BLaER1 (cell line): ENCODE measurements around the gene SLC37A4.
"Not testable (repeated sequence)": the region's sequence is repeated elsewhere in the genome, so short reads cannot be mapped to it uniquely, and the experiment has no call there.

Experiments
- H3K27ac ChIP-seq: shearing (Covaris generic); formaldehyde crosslinking; 2 replicates; pipeline ENCODE4 v1.8.1; 2022
- H3K27me3 ChIP-seq: shearing (Covaris generic); formaldehyde crosslinking; 2 replicates; pipeline ENCODE4 v1.8.1; 2022
- H3K36me3 ChIP-seq: shearing (Covaris generic); formaldehyde crosslinking; 2 replicates; pipeline ENCODE4 v1.8.1; 2022
- H3K4me1 ChIP-seq: shearing (Covaris generic); formaldehyde crosslinking; 2 replicates; pipeline ENCODE4 v1.8.1; 2022
- H3K4me2 ChIP-seq: shearing (Covaris generic); formaldehyde crosslinking; 2 replicates; pipeline ENCODE4 v1.8.1; 2022
- H3K4me3 ChIP-seq: shearing (Covaris generic); formaldehyde crosslinking; 2 replicates; pipeline ENCODE4 v1.8.1; 2022
- H3K9ac ChIP-seq: shearing (Covaris generic); formaldehyde crosslinking; 2 replicates; pipeline ENCODE4 v1.8.1; 2022
- H3K9me3 ChIP-seq: shearing (Covaris generic); formaldehyde crosslinking; 2 replicates; pipeline ENCODE4 v1.8.1; 2022
- H4K20me1 ChIP-seq: shearing (Covaris generic); formaldehyde crosslinking; 2 replicates; pipeline ENCODE4 v1.8.1; 2022
- Cebpa-rat ChIP-seq: shearing (Covaris generic); IDR thresholded peaks from 2 replicates; pipeline ENCODE4 v1.8.1; 2022

Gene SLC37A4

DNA sequence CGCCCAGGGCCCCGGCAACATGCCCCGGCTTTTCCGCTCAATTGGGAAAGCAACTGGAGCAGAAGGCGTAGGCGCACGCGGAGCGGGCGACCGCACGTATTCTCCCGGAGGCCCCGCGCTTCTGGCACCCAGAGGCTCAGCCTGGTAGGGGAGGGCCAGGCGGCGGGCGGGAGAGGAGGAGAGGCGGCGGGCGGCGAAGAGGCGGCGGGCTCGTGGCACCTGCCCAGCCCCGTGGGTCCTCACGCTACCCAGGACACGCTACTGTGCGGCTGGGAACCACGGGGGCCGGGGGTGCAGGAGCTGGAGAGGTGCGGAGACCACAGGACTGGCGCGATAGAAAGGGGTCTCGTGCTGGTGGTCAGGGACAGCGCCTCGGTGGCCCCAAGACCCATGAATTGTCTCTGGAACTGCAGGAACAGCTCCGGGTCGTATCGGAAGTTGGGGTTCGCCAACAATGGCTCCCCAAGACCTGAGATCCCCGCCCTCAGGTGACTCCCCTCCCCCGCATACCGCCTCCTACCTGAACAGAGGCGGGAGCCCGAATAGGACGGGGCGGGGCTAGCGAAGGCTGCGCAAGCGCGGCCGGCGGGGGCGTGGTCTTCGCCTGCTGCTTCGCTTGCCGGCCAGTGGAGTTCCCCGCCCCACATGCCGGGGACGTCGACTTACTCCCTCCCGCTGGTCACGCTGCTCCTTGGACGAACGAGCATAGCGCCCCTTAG lies at the start of gene SLC37A4:
Gene SLC37A4 (minus strand): TSS at position 549 of the 719 bp plus-strand sequence.
- H3K27ac ChIP-seq = peak within 1 kb of the TSS; percentile 72
- TF ChIP-seq Cebpa-rat = no peak
- H3K4me1 ChIP-seq = peaks cover 30% of the 10 kb centered on the region
- H3K9ac ChIP-seq = peak within 1 kb of the TSS; percentile 79
- no peaks in the 10 kb centered on the region for H3K27me3 ChIP-seq
- H3K4me3 ChIP-seq = peak within 1 kb of the TSS; percentile 85
- H4K20me1 ChIP-seq = no peaks in the 10 kb centered on the region
- peaks cover 35% of the 10 kb centered on the region for H3K36me3 ChIP-seq
- H3K9me3 ChIP-seq = no peaks in the 10 kb centered on the region
- peak within 1 kb of the TSS; percentile 98 for H3K4me2 ChIP-seq

DNA sequence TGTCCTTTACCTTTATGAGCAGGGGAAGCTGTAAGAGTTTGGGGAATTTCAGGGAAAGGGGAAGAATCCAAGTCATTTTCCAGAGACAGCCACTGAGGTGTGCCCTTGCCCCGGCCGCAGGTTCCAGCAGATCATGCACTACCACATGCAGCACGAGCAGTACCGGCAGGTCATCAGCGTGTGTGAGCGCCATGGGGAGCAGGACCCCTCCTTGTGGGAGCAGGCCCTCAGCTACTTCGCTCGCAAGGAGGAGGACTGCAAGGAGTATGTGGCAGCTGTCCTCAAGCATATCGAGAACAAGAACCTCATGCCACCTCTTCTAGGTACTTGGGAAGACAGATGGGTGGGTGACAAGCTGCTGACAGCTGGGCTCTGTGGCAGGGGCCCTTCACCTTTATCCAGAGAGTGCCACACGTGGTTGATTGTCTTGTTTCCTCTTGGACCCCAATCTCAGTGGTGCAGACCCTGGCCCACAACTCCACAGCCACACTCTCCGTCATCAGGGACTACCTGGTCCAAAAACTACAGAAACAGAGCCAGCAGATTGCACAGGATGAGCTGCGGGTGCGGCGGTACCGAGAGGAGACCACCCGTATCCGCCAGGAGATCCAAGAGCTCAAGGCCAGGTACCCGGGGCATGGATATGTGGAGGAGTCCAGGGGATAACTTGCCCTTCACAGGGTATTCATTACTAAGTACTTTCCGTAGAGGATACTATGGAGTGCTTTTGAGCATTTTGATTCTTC lies 48.2 kb upstream of the SLC37A4 start:
- H3K4me1 ChIP-seq = no peaks in the 10 kb centered on the region
- no peak for TF ChIP-seq Cebpa-rat
- no peaks in the 10 kb centered on the region for H4K20me1 ChIP-seq
- H3K4me2 ChIP-seq = no peak overlapping the region
- peaks cover 89% of the 10 kb centered on the region for H3K36me3 ChIP-seq
- no peak overlapping the region for H3K27ac ChIP-seq
- H3K9ac ChIP-seq = no peak overlapping the region
- no peak overlapping the region for H3K4me3 ChIP-seq
- H3K27me3 ChIP-seq = no peaks in the 10 kb centered on the region
- H3K9me3 ChIP-seq = no peaks in the 10 kb centered on the region

DNA sequence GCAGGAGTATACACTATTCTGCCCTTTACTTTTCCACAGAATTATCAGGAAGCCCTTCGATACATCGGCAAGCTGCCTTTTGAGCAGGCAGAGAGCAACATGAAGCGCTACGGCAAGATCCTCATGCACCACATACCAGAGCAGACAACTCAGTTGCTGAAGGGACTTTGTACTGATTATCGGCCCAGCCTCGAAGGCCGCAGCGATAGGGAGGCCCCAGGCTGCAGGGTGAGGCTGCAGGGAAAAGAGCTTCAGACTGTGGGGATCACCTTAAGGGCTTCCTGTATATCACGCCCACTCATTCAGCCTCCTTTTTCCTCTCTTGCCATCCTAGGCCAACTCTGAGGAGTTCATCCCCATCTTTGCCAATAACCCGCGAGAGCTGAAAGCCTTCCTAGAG lies 47.2 kb upstream of the SLC37A4 start:
- H3K27me3 ChIP-seq = no peaks in the 10 kb centered on the region
- peaks cover 99% of the 10 kb centered on the region for H3K36me3 ChIP-seq
- no peak overlapping the region for H3K4me2 ChIP-seq
- no peaks in the 10 kb centered on the region for H3K9me3 ChIP-seq
- no peaks in the 10 kb centered on the region for H3K4me1 ChIP-seq
- no peak overlapping the region for H3K4me3 ChIP-seq
- no peak for TF ChIP-seq Cebpa-rat
- no peak overlapping the region for H3K27ac ChIP-seq
- H3K9ac ChIP-seq = no peak overlapping the region
- H4K20me1 ChIP-seq = no peaks in the 10 kb centered on the region

DNA sequence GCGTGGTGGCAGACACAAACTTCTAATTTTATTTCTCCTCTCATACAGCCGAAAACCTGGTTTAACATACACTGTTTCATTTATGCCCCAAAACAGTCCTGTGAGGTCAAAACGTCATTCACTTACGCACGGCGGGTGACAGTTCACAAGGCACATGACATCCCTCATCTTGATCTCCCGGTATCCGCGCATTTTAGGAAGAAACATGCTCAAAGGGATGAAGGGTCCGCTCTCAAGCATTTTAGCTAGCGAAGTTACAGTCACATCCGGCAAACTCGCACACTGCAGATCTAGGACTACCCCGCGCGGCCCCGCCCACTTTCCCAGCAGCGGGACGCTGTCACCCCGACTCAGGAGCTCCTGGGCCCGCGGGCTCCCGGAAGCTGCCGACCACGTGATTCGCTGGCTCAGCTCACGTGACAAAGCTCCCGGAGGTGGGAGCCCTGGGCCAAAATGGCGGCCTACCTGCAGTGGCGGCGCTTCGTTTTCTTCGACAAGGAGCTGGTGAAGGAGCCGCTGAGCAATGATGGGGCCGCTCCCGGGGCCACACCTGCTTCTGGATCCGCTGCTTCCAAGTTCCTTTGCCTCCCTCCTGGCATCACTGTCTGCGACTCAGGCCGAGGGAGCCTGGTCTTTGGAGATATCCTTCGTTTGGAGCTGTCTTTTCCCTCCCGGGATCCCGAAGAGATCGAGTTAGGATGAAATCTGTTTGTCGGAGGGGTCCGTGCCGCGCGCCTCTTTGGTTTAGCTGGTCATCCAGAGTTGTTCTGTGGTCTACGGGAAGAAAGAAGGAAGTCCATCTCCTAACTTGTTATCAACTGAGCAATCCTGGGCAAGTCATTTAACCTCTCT lies 36.9 kb upstream of the SLC37A4 start, which contains the start of gene VPS11:
Gene VPS11 (plus strand): TSS at position 448 of the 852 bp plus-strand sequence. CDS start 6 bp downstream, at position 454.
- peak within 1 kb of the TSS; percentile 92 for H3K9ac ChIP-seq
- peak within 1 kb of the TSS; percentile 86 for H3K27ac ChIP-seq
- peak within 1 kb of the TSS; percentile 94 for H3K4me3 ChIP-seq
- peaks cover 33% of the 10 kb centered on the region for H3K36me3 ChIP-seq
- H4K20me1 ChIP-seq = no peaks in the 10 kb centered on the region
- H3K4me1 ChIP-seq = peaks cover 44% of the 10 kb centered on the region
- no peaks in the 10 kb centered on the region for H3K9me3 ChIP-seq
- peak within 1 kb of the TSS; percentile 96 for H3K4me2 ChIP-seq
- no peaks in the 10 kb centered on the region for H3K27me3 ChIP-seq
- no peak for TF ChIP-seq Cebpa-rat

DNA sequence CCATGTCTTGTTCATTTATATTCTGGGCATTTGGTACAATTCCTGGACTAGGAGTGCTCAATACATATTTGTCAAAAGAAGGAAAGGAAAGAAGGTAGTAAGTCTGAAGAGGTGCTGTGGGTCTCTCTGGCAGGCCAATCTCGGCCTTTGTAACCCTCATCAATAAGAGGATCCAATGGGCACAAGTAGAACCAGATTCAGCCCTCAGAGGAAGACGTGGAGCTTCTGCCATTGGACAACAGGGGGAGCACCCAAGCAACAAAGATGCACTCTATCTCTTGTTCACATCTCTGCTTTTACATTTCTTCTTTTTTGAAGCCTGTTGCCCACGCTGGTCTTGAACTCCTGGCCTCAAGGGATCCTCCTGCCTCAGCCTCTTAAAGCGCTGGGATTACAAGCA lies 34.7 kb upstream of the SLC37A4 start:
- Histone ChIP-seq H3K9ac (no peak overlapping the region), H3K36me3 (peaks cover 12% of the 10 kb centered on the region), H3K27me3 (no peaks in the 10 kb centered on the region), H4K20me1 (no peaks in the 10 kb centered on the region), H3K4me2 (0 out of 2 replicates have a peak overlapping the region, but pooled peaks have one; percentile 96), H3K27ac (no peak overlapping the region), H3K9me3 (no peaks in the 10 kb centered on the region), H3K4me3 (no peak overlapping the region), H3K4me1 (peaks cover 44% of the 10 kb centered on the region)
- TF ChIP-seq Cebpa-rat = no peak

DNA sequence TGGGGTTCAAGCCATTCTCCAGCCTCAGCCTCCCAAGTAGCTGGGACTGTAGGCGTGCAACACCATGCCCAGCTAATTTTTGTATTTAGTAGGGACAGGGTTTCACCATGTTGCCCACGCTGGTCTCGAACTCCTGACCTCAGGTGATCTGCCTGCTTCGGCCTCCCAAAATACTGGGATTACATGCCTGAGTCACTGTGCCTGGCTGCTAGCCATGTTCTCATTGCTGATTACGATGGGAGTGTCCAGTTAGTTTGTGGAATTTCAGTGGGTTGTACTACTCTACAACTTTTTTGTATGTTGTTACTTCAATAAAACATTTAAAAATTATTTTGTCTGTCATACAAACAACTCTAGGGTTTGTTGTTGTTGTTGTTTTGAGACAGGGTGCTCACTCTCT lies 32.1 kb upstream of the SLC37A4 start:
- no peak overlapping the region for H3K4me2 ChIP-seq

DNA sequence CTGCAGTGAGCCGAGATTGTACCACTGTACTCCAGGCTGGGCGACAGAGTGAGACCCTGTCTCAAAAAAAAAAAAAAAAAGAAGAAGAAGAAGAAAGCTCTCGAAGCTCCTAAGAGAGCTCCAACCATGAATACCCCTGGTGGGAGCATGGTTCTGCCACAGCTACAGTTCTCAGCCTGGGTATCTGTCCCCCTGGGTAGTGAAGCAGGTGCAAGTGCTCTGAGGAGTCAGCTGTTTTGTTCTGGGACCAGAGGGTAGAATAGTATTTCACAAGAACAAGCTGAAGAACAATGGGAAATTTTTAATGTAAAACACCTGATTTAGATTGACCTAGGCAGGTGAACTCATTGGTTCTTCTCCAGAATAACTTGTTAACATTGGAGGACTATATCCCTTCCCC lies 30.6 kb upstream of the SLC37A4 start:
- TF ChIP-seq Cebpa-rat = no peak
- no peak overlapping the region for H3K4me2 ChIP-seq
- H3K9ac ChIP-seq = no peak overlapping the region
- H3K27me3 ChIP-seq = no peaks in the 10 kb centered on the region
- H4K20me1 ChIP-seq = peaks cover 2% of the 10 kb centered on the region; the same call in 1 of the 2 replicates
- H3K27ac ChIP-seq = no peak overlapping the region
- no peaks in the 10 kb centered on the region for H3K9me3 ChIP-seq
- H3K36me3 ChIP-seq = peaks cover 3% of the 10 kb centered on the region; the same call in 1 of the 2 replicates
- no peak overlapping the region for H3K4me3 ChIP-seq
- peaks cover 27% of the 10 kb centered on the region for H3K4me1 ChIP-seq

More for the DNA sequence above, 32.1 kb upstream of the SLC37A4 start:
- H3K27ac ChIP-seq = no peak overlapping the region
- peaks cover 3% of the 10 kb centered on the region; the same call in 1 of the 2 replicates for H3K36me3 ChIP-seq
- peaks cover 34% of the 10 kb centered on the region for H3K4me1 ChIP-seq
- H3K4me3 ChIP-seq = no peak overlapping the region
- no peaks in the 10 kb centered on the region for H4K20me1 ChIP-seq
- H3K9me3 ChIP-seq = no peaks in the 10 kb centered on the region
- H3K27me3 ChIP-seq = no peaks in the 10 kb centered on the region
- no peak overlapping the region for H3K9ac ChIP-seq
- no peak for TF ChIP-seq Cebpa-rat

DNA sequence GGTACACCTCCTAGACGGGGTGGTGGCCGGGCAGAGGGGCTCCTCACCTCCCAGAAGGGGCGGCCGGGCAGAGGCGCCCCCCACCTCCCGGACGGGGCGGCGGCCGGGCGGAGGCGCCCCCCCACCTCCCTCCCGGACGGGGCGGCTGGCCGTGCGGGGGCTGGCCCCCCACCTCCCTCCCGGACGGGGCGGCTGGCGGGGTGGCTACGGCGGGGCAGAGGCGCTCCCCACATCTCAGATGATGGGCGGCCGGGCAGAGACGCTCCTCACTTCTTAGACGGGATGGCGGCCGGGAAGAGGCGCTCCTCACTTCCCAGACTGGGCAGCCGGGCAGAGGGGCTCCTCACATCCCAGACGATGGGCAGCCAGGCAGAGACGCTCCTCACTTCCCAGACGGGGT lies 28.5 kb upstream of the SLC37A4 start:
- H3K4me2 ChIP-seq = not testable (repeated sequence)

DNA sequence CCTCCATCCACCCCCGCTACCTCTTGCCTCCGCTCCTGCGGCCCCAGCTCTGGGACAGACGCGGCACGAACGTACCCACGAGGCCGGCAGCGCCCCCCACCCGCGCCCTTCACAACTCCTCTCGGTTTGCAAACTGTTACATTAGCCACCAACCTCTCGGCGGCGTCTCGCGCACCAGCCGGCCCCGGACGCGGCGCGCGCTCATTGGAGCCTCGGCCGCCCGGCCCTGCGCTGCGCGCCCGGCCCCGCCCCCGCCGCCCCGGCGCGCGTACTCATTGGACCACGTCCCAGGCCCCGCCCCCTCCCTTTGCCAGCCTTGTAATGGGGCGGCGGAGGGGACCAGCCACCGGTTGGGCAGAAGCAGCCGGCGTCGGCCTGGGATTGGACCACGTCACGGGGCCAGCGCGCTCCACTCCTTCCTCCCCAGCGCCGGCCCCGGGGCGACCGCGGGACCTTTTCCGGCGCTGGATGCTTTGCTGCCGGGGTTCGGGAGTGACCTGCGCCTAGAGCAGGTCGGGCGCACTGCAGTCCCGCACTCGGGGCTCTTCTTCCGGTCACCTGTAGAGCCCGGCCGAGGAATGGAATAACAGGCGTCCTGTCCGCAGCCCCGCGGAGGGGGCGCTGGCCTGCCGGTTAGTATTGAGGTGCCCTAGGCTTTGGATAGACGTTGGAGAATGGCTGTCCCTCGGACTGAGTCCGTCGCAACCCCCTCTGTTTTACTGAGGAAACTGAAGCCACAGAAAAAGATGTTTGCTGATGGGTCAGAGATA lies 26.5 kb upstream of the SLC37A4 start, which contains the start of gene HYOU1:
Gene HYOU1 (minus strand): TSS at position 206 of the 770 bp plus-strand sequence. CDS start 1,045 bp downstream, outside the sequence.
- H3K9me3 ChIP-seq = no peaks in the 10 kb centered on the region
- H3K27ac ChIP-seq = peak within 1 kb of the TSS; percentile 96
- peak within 1 kb of the TSS; percentile 97 for H3K4me3 ChIP-seq

More for the DNA sequence above, 28.5 kb upstream of the SLC37A4 start:
- peaks cover 20% of the 10 kb centered on the region for H3K4me1 ChIP-seq
- not testable (repeated sequence) for H3K27me3 ChIP-seq, H3K27ac ChIP-seq, H3K9me3 ChIP-seq, H3K4me3 ChIP-seq, H3K9ac ChIP-seq
- H3K36me3 ChIP-seq = peaks cover 17% of the 10 kb centered on the region
- H4K20me1 ChIP-seq = peaks cover 24% of the 10 kb centered on the region; the same call in 1 of the 2 replicates

More for the DNA sequence above, 26.5 kb upstream of the SLC37A4 start, which contains the start of gene HYOU1:
- H3K36me3 ChIP-seq = peaks cover 37% of the 10 kb centered on the region
- H3K4me2 ChIP-seq = peak within 1 kb of the TSS; percentile 92
- peak within 1 kb of the TSS; percentile 98 for H3K9ac ChIP-seq
- H3K4me1 ChIP-seq = peaks cover 20% of the 10 kb centered on the region
- no peak for TF ChIP-seq Cebpa-rat
- no peaks in the 10 kb centered on the region for H3K27me3 ChIP-seq
- H4K20me1 ChIP-seq = peaks cover 31% of the 10 kb centered on the region; the same call in 1 of the 2 replicates
